Cardiac muscle cell (in vitro differentiated cells and primary cell): ENCODE data around the gene PRELID3B. TPM values are rescaled to one million over a fixed set of nuclear protein-coding genes. Genes with fewer than 3 reads are reported as not detected.
A peak's percentile ranks its signal among the peaks of the same experiment; 100 is the strongest.

Experiments
- DNase-seq, 2 donors: peaks; one replicate each; pipeline versions ENCODE4 v3.0.0 to v3.0.0-alpha.2; 2010 to 2017; ENCODE audit warnings: low read depth in 1 of 2, low spot score in 1 of 2
- H3K27ac ChIP-seq: fragments of 200-600 bp; sonication (generic); 2 replicates; pipeline ENCODE4 v1.5.1; 2016
- H3K27me3 ChIP-seq: fragments of 200-600 bp; sonication (generic); 2 replicates; pipeline ENCODE4 v1.6.0; 2016; ENCODE audit warnings: control low read depth
- H3K36me3 ChIP-seq: fragments of 200-600 bp; sonication (generic); 2 replicates; pipeline ENCODE4 v1.5.1; 2016; ENCODE audit warnings: control low read depth
- H3K4me1 ChIP-seq: fragments of 200-600 bp; sonication (generic); 2 replicates; pipeline ENCODE4 v1.8.1; 2017; ENCODE audit warnings: low read depth, mild to moderate bottlenecking, mixed run types
- H3K4me3 ChIP-seq: fragments of 200-600 bp; sonication (generic); 2 replicates; pipeline ENCODE4 v1.5.1; 2016; ENCODE audit warnings: mild to moderate bottlenecking
- H3K9me3 ChIP-seq: fragments of 200-600 bp; sonication (generic); 2 replicates; pipeline ENCODE4 v1.5.1; 2017; ENCODE audit warnings: low read depth, mild to moderate bottlenecking, control low read depth
- polyA plus RNA-seq: library from polyadenylated mRNA; unstranded; fragments of >200 nt; fragmentation: Nextera tagmentation; extraction: Ambion mirVana; gene quantifications from 2 replicates; pipeline ENCODE4 v1.2.1, GENCODE V29; 2016
- total RNA-seq: library from RNA; depleted of rRNA; stranded (reverse); fragments of >200 nt; gene quantifications from 2 replicates; pipeline ENCODE4 v1.2.3, GENCODE V29; 2016
- TF ChIP-seq, protein P1 (sequence below): IDR thresholded peaks from 2 replicates; pipeline ENCODE4 v1.5.1; 2012; ENCODE audit warnings: low read depth, mild to moderate bottlenecking, low read length

The PRELID3B gene
- total and polyA plus RNA-seq, 2 experiments from 2014 or later = 30.0 to 40.9 TPM

DNA sequence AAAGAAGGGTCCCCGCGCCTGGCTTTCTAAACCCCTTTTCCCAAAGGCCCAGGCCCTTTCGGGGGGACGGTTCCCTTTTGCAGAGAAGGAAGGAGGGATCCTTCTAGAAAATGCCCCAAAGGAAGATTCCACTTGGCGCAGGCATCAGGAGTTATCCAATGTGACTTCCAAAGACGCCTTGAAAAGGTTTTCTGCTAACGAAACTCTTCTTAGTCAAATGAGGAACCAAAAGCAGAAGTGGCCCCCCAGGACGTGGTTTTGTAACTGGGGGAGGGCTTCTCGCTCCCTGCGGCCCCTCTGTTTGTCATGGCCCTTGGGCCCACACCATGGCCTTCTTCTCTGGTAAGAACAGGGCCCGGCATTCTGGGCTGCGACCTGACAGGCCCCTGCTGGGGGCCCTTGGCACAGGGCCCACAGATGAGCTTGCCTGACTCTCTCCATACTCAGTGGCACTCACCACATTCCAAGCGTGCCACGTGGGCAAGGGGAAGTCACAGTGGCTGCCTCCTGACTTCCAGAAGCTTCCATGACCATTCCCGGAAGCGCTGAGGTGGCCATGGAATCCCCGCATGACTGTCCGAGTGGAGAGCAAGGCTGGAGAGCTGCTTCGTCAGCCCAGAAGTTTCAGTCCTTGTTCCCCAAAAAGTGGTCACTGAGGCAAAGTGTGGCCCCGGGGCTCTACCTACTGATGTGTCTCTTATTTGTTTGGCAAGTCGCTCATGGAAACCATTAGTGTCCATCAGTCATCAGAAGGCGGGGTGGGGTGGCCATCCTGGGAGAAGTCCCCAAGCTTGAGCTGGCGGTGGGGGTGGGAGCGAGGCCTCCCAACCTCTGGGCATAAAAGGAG is 34.7 kb downstream of the PRELID3B start:
- Histone ChIP-seq H3K36me3 (no peaks in the 10 kb centered on the region), H3K4me3 (no peak overlapping the region), H3K27me3 (no peaks in the 10 kb centered on the region), H3K9me3 (no peaks in the 10 kb centered on the region), H3K4me1 (peaks cover 12% of the 10 kb centered on the region), H3K27ac (no peak overlapping the region)
- TF ChIP-seq, protein P1, sequence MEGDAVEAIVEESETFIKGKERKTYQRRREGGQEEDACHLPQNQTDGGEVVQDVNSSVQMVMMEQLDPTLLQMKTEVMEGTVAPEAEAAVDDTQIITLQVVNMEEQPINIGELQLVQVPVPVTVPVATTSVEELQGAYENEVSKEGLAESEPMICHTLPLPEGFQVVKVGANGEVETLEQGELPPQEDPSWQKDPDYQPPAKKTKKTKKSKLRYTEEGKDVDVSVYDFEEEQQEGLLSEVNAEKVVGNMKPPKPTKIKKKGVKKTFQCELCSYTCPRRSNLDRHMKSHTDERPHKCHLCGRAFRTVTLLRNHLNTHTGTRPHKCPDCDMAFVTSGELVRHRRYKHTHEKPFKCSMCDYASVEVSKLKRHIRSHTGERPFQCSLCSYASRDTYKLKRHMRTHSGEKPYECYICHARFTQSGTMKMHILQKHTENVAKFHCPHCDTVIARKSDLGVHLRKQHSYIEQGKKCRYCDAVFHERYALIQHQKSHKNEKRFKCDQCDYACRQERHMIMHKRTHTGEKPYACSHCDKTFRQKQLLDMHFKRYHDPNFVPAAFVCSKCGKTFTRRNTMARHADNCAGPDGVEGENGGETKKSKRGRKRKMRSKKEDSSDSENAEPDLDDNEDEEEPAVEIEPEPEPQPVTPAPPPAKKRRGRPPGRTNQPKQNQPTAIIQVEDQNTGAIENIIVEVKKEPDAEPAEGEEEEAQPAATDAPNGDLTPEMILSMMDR = no peak
- no peak for DNase-seq

DNA sequence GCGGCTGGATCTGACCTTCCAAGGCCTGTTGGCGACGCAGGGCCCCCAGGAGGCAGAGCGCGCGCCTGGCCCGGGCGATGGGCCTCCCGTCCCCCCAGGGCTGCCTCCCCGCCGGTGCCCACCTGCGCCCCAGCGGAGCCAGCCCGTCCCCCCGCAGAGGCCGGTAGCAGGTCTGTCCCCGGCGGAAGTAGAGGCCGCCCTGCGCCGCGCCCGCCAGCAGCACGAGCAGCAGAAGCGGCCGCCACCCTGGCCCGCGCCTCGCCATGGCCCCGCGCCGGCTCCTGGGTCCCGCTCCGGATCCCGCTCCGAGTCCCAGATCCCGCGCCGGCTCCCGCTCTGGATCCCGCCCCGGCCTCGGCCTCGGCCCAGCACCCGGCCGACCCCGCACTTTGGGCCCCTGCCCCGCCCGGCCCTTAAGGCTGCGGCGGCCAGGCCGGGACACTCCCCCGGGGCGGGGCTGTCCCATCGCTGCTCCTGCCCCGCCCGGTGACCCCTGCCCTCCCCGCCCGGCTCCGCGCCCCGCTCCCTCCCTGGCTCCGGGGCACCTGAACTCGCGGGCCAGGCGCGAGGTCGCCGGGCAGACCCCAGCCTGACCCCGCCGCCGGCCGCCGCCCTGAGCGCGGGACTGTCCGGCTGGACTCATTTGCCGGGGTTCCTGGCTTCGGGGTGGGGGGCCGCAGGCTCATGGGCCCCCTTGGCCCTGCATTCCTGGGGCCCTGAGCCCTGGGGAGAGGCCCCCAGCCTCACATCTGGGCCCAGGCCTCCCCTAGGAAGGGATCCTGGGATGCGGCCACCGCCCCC is 35.5 kb downstream of the PRELID3B start, which contains the start of gene CTSZ:
Gene CTSZ, minus strand, starts transcription at position 391 of the 801 bp plus-strand sequence. Its CDS starts 126 bp downstream, at position 265.
- Histone ChIP-seq H3K4me3 (peak within 1 kb of the TSS; percentile 31), H3K4me1 (peaks cover 12% of the 10 kb centered on the region), H3K36me3 (no peaks in the 10 kb centered on the region), H3K27me3 (no peaks in the 10 kb centered on the region), H3K9me3 (no peaks in the 10 kb centered on the region), H3K27ac (no peak within 1 kb of the TSS)
- TF ChIP-seq, protein P1 = no peak
- DNase-seq = peak; percentile 48 to 58

DNA sequence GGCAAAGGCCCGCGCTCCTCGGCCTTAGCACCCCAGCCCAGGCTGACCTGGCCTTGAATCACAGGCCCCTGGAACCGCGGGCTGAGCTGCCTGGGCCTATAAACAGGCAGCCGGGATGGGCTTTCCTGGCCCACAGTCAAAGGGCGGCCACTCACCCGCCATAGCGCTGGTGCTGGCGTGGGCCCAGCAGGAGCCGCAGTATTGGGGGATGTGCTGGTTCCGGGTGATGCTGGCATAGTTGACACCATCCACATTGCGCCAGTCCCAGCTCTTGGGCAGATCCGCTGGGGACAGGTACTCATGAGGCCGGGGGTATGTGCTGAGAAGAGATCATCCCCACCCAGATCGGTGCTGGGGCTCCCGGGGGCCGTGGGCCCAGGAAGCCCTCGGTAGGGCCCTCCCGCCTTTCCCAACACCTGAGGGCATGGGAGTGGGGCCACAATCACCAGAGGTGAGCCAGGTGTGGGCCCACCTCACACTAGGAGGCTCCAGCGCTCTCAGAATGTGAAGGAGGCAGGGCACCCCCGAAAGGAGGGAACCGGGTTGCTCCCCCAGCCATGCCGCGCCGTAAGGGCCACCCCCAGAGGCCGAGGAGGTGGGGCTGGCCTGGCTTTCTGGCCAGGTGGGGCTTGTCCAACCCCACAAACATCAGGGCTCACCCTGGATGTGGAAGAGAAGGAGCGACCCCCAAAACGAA is 36.3 kb downstream of the PRELID3B start:
- no peak for DNase-seq
- TF ChIP-seq, protein P1 = no peak
- Histone ChIP-seq H3K27me3 (no peaks in the 10 kb centered on the region), H3K36me3 (no peaks in the 10 kb centered on the region), H3K4me1 (peaks cover 12% of the 10 kb centered on the region), H3K27ac (no peak overlapping the region), H3K4me3 (peak overlapping the region; percentile 31), H3K9me3 (no peaks in the 10 kb centered on the region)

DNA sequence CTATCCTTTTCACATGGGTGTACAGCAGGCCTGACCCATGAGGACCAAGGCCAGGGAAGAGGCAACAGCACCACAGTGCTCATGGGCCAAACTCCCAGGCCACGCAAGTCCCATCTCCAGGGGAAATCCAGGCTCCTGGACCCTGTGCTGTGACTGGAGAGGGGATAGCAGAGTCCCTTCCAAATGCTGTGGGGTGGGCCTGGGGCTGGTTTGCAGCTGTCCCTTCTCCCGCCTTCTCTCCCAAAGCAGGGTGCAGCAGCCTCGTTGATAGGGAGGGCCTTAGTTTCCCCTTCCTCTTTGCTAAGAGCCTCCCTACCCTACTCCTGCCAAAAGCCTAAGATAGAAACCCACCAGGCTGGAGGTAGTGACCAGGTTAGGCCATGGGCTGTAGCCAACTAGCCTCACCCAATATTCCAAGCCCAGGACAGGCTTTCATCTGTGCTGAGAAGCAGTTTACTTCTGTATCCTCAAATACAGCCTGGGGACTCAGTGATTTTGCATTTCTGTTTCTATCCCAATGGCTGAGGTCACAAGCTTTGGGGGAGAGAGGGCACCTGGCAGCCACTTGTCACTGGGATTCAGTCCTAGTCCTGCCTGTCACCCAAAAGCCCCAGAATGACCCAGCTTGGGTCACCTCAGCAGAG is 36.9 kb downstream of the PRELID3B start:
- Histone ChIP-seq H3K27ac (no peak overlapping the region), H3K27me3 (no peaks in the 10 kb centered on the region)

More for the DNA sequence above, 36.9 kb downstream of the PRELID3B start:
- H3K9me3 ChIP-seq = no peaks in the 10 kb centered on the region
- DNase-seq = no peak
- H3K36me3 ChIP-seq = no peaks in the 10 kb centered on the region
- peaks cover 12% of the 10 kb centered on the region for H3K4me1 ChIP-seq
- TF ChIP-seq, protein P1 = no peak
- H3K4me3 ChIP-seq = no peak overlapping the region
